ENCODE data around the gene ARID1B. TPM values are rescaled to one million over a fixed set of nuclear protein-coding genes. Genes with fewer than 3 reads are reported as not detected.

Gene ARID1B
- total RNA-seq, 1 experiment from 2014 or later: 60.3 TPM

- TF ChIP-seq RORB (CRISPR knock-in tag; IDR thresholded peaks at IDR 0.05) (no peak), HMGA2 (CRISPR knock-in tag; IDR thresholded peaks at IDR 0.05) (no peak), MYBL2 (CRISPR knock-in tag; IDR thresholded peaks at IDR 0.05) (no peak), ERG (CRISPR knock-in tag; IDR thresholded peaks at IDR 0.05) (no peak), CDX4 (CRISPR knock-in tag; IDR thresholded peaks at IDR 0.05; ENCODE audit: borderline replicate concordance) (no peak), NFYB (CRISPR knock-in tag; conservative IDR thresholded peaks at IDR 0.05; ENCODE audit: low read depth) (no peak), ESRRA (CRISPR knock-in tag; IDR thresholded peaks at IDR 0.05; ENCODE audit: borderline replicate concordance) (no peak), ZNF263 (CRISPR knock-in tag; IDR thresholded peaks at IDR 0.05; ENCODE audit: low read depth) (no peak), E2F5 (CRISPR knock-in tag; IDR thresholded peaks at IDR 0.05) (no peak), ZNF416 (CRISPR knock-in tag; IDR thresholded peaks at IDR 0.05) (no peak), KAT7 (CRISPR knock-in tag; IDR thresholded peaks at IDR 0.05; ENCODE audit: borderline replicate concordance) (no peak), GRHL2 (CRISPR knock-in tag; IDR thresholded peaks at IDR 0.05; ENCODE audit: insufficient replicate concordance, severe bottlenecking) (no peak), NFE2L1 (CRISPR knock-in tag; IDR thresholded peaks at IDR 0.05) (no peak), GABPB1 (CRISPR knock-in tag; IDR thresholded peaks at IDR 0.05) (no peak), EMX1 (CRISPR knock-in tag; IDR thresholded peaks at IDR 0.05) (no peak), ZNF138 (CRISPR knock-in tag; conservative IDR thresholded peaks at IDR 0.05) (no peak), SOX15 (CRISPR knock-in tag; IDR thresholded peaks at IDR 0.05) (no peak), E2F1 (CRISPR knock-in tag; IDR thresholded peaks at IDR 0.05) (no peak), ARID4B (CRISPR knock-in tag; IDR thresholded peaks at IDR 0.05; ENCODE audit: borderline replicate concordance) (no peak), SP1 (CRISPR knock-in tag; conservative IDR thresholded peaks at IDR 0.05) (no peak)
- DNase-seq (ENCODE audit: low spot score): no peak
- Mint-ChIP-seq H3K4me3 (no peak overlapping the region), H3K27me3 (ENCODE audit: low read depth) (no peaks in the 10 kb centered on the region), H3K27ac (no peak overlapping the region), H3K9me3 (no peaks in the 10 kb centered on the region), H3K36me3 (no peaks in the 10 kb centered on the region), H3K4me1 (peaks cover 48% of the 10 kb centered on the region)
- POLR2A ChIA-PET: no interaction called here
- CTCF ChIA-PET: interaction anchor here (1.0 kb wide), 1 partner anchor 26 kb away, joined by 3 read pairs; no protein-coding TSS in a partner anchor
- ATAC-seq: no peak
Observed at GRCh38 chr6:157072128-157072527, 294.9 kb downstream of the ARID1B start.
